Endothelial cell of umbilical vein (primary cell): ENCODE results near the gene NFATC3. TPM values are rescaled to one million over a fixed set of nuclear protein-coding genes. Genes with fewer than 3 reads are reported as not detected.

Source experiments
- BruUV-seq: library from RNA; stranded (reverse); fragments of 400-500 nt; replicated peaks from 2 replicates; lab custom pipeline; 2021; lab: Mats Ljungman, UMichigan
- CTCF ChIA-PET: fragments of 300-600, 350-600 bp; sonication (Branson Sonifier 250); formaldehyde crosslinking; loops from one replicate; lab custom pipeline; 2021; ENCODE audit warnings: antibody characterized with exemption, inconsistent platforms; lab: Charles Lee
- POLR2A ChIA-PET: fragments of 300-600, 350-600 bp; sonication (Branson Sonifier 250); formaldehyde crosslinking; loops from one replicate; lab custom pipeline; 2021; ENCODE audit warnings: antibody characterized with exemption, inconsistent platforms; lab: Charles Lee
- DNase-seq: peaks from one replicate; pipeline ENCODE4 v3.0.0-alpha.2; 2011; ENCODE audit warnings: low read depth, low spot score
- FAIRE-seq: peaks from 2 replicates; lab custom pipeline; 2011; peaks lifted over from hg19 to GRCh38; lab: Jason Lieb, UNC
- H2AFZ ChIP-seq: 2 replicates; pipeline ENCODE4 v1.6.0; 2012; ENCODE audit warnings: low read depth, low read length, control low read depth, inconsistent platforms
- H3K27ac ChIP-seq: 2 replicates; pipeline ENCODE4 v1.5.1; 2011; ENCODE audit warnings: low read depth, mild to moderate bottlenecking, control low read depth, low read length, moderate library complexity; ENCODE audit not compliant: insufficient read depth
- H3K27me3 ChIP-seq, 2 experiments: 2 replicates each; pipeline versions ENCODE4 v1.6.0 to v1.6.1; 2011; ENCODE audit warnings: low read length in 2 of 2, mixed read lengths in 1 of 2; ENCODE audit not compliant: control insufficient read depth in 2 of 2, insufficient read depth in 2 of 2
- H3K36me3 ChIP-seq, 2 experiments: 2 replicates in 1 of 2; 3 replicates in 1 of 2; pipeline ENCODE4 v1.5.1; 2011; ENCODE audit warnings: low read length in 2 of 2, mild to moderate bottlenecking in 1 of 2, moderate library complexity in 1 of 2; ENCODE audit not compliant: control insufficient read depth in 2 of 2, insufficient read depth in 2 of 2; ENCODE audit errors: extremely low read depth in 1 of 2
- H3K4me1 ChIP-seq: 3 replicates; pipeline ENCODE4 v1.5.1; 2011; ENCODE audit warnings: mild to moderate bottlenecking, low read length; ENCODE audit not compliant: control insufficient read depth, insufficient read depth; ENCODE audit errors: extremely low read depth
- H3K4me2 ChIP-seq: 2 replicates; pipeline ENCODE4 v1.6.1; 2011; ENCODE audit warnings: low read length, control low read depth, mixed read lengths; ENCODE audit not compliant: insufficient read depth
- H3K4me3 ChIP-seq, 3 experiments: fragments of 200-600 bp in 1 of 3; sonication (generic), shearing (Covaris generic) in 1 of 3; replicated peaks in 1 of 3; 2 replicates each; pipeline ENCODE4 v1.5.1; 2011 to 2016; ENCODE audit warnings: control low read depth in 3 of 3, low read length in 3 of 3, mild to moderate bottlenecking in 2 of 3, inconsistent platforms in 1 of 3, low read depth in 1 of 3, moderate library complexity in 1 of 3; ENCODE audit not compliant: insufficient read depth in 1 of 3
- H3K79me2 ChIP-seq: 2 replicates; pipeline ENCODE4 v1.6.0; 2012; ENCODE audit warnings: low read length, inconsistent platforms; ENCODE audit not compliant: control insufficient read depth, insufficient read depth
- H3K9ac ChIP-seq: replicated peaks from 2 replicates; pipeline ENCODE3; 2011; ENCODE audit warnings: low read length, control low read depth; ENCODE audit not compliant: insufficient read depth; ENCODE audit errors: extremely low read depth
- H3K9me1 ChIP-seq: replicated peaks from 3 replicates; pipeline ENCODE4 v1.6.0; 2011; ENCODE audit warnings: mild to moderate bottlenecking, low read length; ENCODE audit not compliant: control insufficient read depth, insufficient read depth; ENCODE audit errors: extremely low read depth
- H3K9me3 ChIP-seq: replicated peaks from 2 replicates; pipeline ENCODE4 v1.5.1; 2012; ENCODE audit warnings: low read length, inconsistent platforms; ENCODE audit not compliant: control insufficient read depth, insufficient read depth
- H4K20me1 ChIP-seq: replicated peaks from 2 replicates; pipeline ENCODE3; 2011; ENCODE audit warnings: mild to moderate bottlenecking, low read length; ENCODE audit not compliant: control insufficient read depth, insufficient read depth; ENCODE audit errors: extremely low read depth
- CTCF ChIP-seq, 2 donors: IDR thresholded peaks; 1 replicate in 1 of 2; 2 replicates in 1 of 2; pipeline ENCODE4 v1.5.1; 2011; ENCODE audit warnings: low read length in 2 of 2, mild to moderate bottlenecking in 2 of 2, moderate library complexity in 2 of 2, control low read depth in 1 of 2, inconsistent platforms in 1 of 2, low read depth in 1 of 2; ENCODE audit not compliant: insufficient read depth in 1 of 2; ENCODE audit errors: extremely low read depth in 1 of 2
- EZH2 ChIP-seq: IDR thresholded peaks from 2 replicates; pipeline ENCODE4 v1.6.1; 2012; ENCODE audit warnings: borderline replicate concordance, low read depth, mild to moderate bottlenecking, moderate library complexity, low read length, inconsistent platforms; ENCODE audit not compliant: severe bottlenecking
- FOS ChIP-seq: IDR thresholded peaks from 2 replicates; pipeline ENCODE4 v1.6.1; 2011; ENCODE audit warnings: mild to moderate bottlenecking, low read length, moderate library complexity, borderline replicate concordance; ENCODE audit not compliant: insufficient read depth
- GATA2 ChIP-seq: IDR thresholded peaks from 2 replicates; pipeline ENCODE4 v1.7.0; 2011; ENCODE audit warnings: low read depth, mild to moderate bottlenecking, moderate library complexity, mixed read lengths, low read length; ENCODE audit not compliant: insufficient read length, insufficient read depth
- JUN ChIP-seq: IDR thresholded peaks from 2 replicates; pipeline ENCODE4 v1.6.1; 2011; ENCODE audit warnings: borderline replicate concordance, low read depth; ENCODE audit not compliant: insufficient read length, insufficient read depth
- MYC ChIP-seq: IDR thresholded peaks from one replicate; pipeline ENCODE4 v1.6.1; 2011; ENCODE audit warnings: mild to moderate bottlenecking, low read depth, low read length
- POLR2A ChIP-seq: IDR thresholded peaks from 2 replicates; pipeline ENCODE4 v1.6.1; 2012; ENCODE audit warnings: low read depth, mild to moderate bottlenecking, control low read depth, low read length
- POLR2AphosphoS5 ChIP-seq: IDR thresholded peaks from 2 replicates; pipeline ENCODE4 v1.6.1; 2012; ENCODE audit warnings: low read depth, mild to moderate bottlenecking, control low read depth, low read length, moderate library complexity; ENCODE audit not compliant: insufficient read depth
- dilution Hi-C: fragments of 300-500 bp; cut with MboI; formaldehyde crosslinking; loops from one replicate; pipeline ENCODE4 v1.15.0; 2019; ENCODE audit warnings: low sequenced_read_pairs; ENCODE audit not compliant: extremely low pct_ligation_motif_present
- intact Hi-C: fragments of 100-400 bp; cut with micrococcal nuclease; formaldehyde crosslinking; loops from one replicate; pipeline ENCODE4 v1.10.0; 2022
- polyA plus RNA-seq, 4 experiments: library from polyadenylated mRNA; depleted of rRNA in 3 of 4; stranded (reverse) in 3 of 4; unstranded in 1 of 4; fragments of >200 nt; gene quantifications; 2 replicates each; pipeline versions ENCODE4 v1.2.1 to v1.2.3, GENCODE V29; 2011 to 2012; ENCODE audit warnings: missing spikeins in 1 of 4
- total RNA-seq: library from RNA; stranded (reverse); gene quantifications from 2 replicates; pipeline ENCODE4 v1.2.3, GENCODE V29; 2021
- TF ChIP-seq, protein P1 (sequence below): IDR thresholded peaks from 2 replicates; pipeline ENCODE4 v1.6.1; 2011; ENCODE audit not compliant: insufficient read depth, insufficient read length

The NFATC3 gene
- total and polyA plus RNA-seq, 2 donors (not counting 3 experiments of a cell fraction or from before 2014, with no cell fraction given): 15.6 to 33.1 TPM

- H4K20me1 ChIP-seq: no peaks in the 10 kb centered on the region
- H3K27me3 ChIP-seq: no peaks in the 10 kb centered on the region
- TF ChIP-seq POLR2AphosphoS5 (no peak), MYC (no peak), EZH2 (no peak), FOS (no peak), CTCF (IDR thresholded peaks at IDR 0.05; ENCODE audit: extremely low read depth in 1 of 2, insufficient read depth in 1 of 2, low read depth in 1 of 2, low read length in 2 of 2) (no peak), GATA2 (no peak), POLR2A (no peak), JUN (no peak)
- TF ChIP-seq, protein P1, sequence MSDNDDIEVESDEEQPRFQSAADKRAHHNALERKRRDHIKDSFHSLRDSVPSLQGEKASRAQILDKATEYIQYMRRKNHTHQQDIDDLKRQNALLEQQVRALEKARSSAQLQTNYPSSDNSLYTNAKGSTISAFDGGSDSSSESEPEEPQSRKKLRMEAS: no peak
- no peaks in the 10 kb centered on the region for H3K9me3 ChIP-seq
- POLR2A ChIA-PET: no interaction called here
- H3K4me3 ChIP-seq: no peak overlapping the region
- intact Hi-C loops (loop anchor here (5.0 kb wide), 2 partner anchors 39 to 41 kb away; partner anchors contain the start of gene NFATC3), dilution Hi-C loops (no loop called here)
- peak; percentile 31 for DNase-seq
- no TSS peak for BruUV-seq
- no peaks in the 10 kb centered on the region for H3K9me1 ChIP-seq
- H3K27ac ChIP-seq: no peak overlapping the region
- H3K4me1 ChIP-seq: peaks cover 16% of the 10 kb centered on the region
- peak overlapping the region; percentile 0 for H3K4me2 ChIP-seq
- no peak overlapping the region for H3K9ac ChIP-seq
- no peaks in the 10 kb centered on the region for H3K36me3 ChIP-seq
- FAIRE-seq: peak; percentile 35
- peaks cover 30% of the 10 kb centered on the region for H3K79me2 ChIP-seq
- CTCF ChIA-PET: interaction anchor here (1.2 to 2.8 kb wide), 3 partner anchors 12 to 42 kb away, joined by 3 to 13 read pairs (median 5); no protein-coding TSS in a partner anchor
- no peak overlapping the region for H2AFZ ChIP-seq
Measured at GRCh38 chr16:68128577-68129305, 43.6 kb downstream of the NFATC3 start.
